PC-3 (cell line): ENCODE results near the gene MAGI1. TPM values are rescaled to one million over a fixed set of nuclear protein-coding genes. Genes with fewer than 3 reads are reported as not detected.

Experiments used
- ATAC-seq: fragments of 200-7000 bp; cut with Tn5 transposase; 2 replicates; pipeline ENCODE4 v1.9.1; 2020; ENCODE audit warnings: mild to moderate bottlenecking, moderate library complexity
- BruUV-seq: library from RNA; stranded (reverse); fragments of 400-500 nt; replicated peaks from 2 replicates; lab custom pipeline; 2021; lab: Mats Ljungman, UMichigan
- CTCF ChIA-PET: fragments of 300-600 bp; sonication (Branson Sonifier 250); formaldehyde crosslinking; loops from one replicate; lab custom pipeline; 2022; ENCODE audit warnings: antibody characterized with exemption; lab: Charles Lee
- POLR2A ChIA-PET: fragments of 300-600 bp; sonication (Branson Sonifier 250); formaldehyde crosslinking; loops from one replicate; lab custom pipeline; 2022; ENCODE audit warnings: antibody characterized with exemption; ENCODE audit not compliant: unreplicated experiment; lab: Charles Lee
- DNase-seq: peaks from one replicate; pipeline ENCODE4 v3.0.0-alpha.2; 2015
- H2AFZ ChIP-seq: fragments of 300-600 bp; sonication (generic); 2 replicates; pipeline ENCODE4 v1.6.0; 2016; ENCODE audit warnings: antibody characterized with exemption, low read length
- H3F3A ChIP-seq: fragments of 300-600 bp; sonication (generic); one replicate; pipeline ENCODE4 v1.6.0; 2017; ENCODE audit warnings: antibody characterized with exemption, low read length, control low read depth, mild to moderate bottlenecking; ENCODE audit not compliant: unreplicated experiment
- H3K27ac ChIP-seq: fragments of 300-600 bp; sonication (generic); 2 replicates; pipeline ENCODE4 v1.5.1; 2016; ENCODE audit warnings: mild to moderate bottlenecking, low read length
- H3K27me3 ChIP-seq: fragments of 300-600 bp; sonication (generic); 2 replicates; pipeline ENCODE4 v1.6.1; 2016; ENCODE audit warnings: low read length, mixed read lengths
- H3K36me3 ChIP-seq: fragments of 300-600 bp; sonication (generic); 2 replicates; pipeline ENCODE4 v1.6.1; 2016; ENCODE audit warnings: low read depth, mixed run types, low read length, mixed read lengths
- H3K4me1 ChIP-seq: fragments of 300-600 bp; sonication (generic); 2 replicates; pipeline ENCODE4 v1.5.1; 2016; ENCODE audit warnings: low read length; ENCODE audit not compliant: insufficient read depth
- H3K4me2 ChIP-seq: fragments of 300-600 bp; sonication (generic); 2 replicates; pipeline ENCODE4 v1.6.0; 2016; ENCODE audit warnings: low read length
- H3K4me3 ChIP-seq: fragments of 300-600 bp; sonication (generic); 2 replicates; pipeline ENCODE4 v1.5.1; 2016; ENCODE audit warnings: mild to moderate bottlenecking, low read length, mixed read lengths
- H3K79me2 ChIP-seq: fragments of 300-600 bp; sonication (generic); 2 replicates; pipeline ENCODE4 v1.6.1; 2017; ENCODE audit warnings: low read length, mixed read lengths
- H3K9ac ChIP-seq: fragments of 300-600 bp; sonication (generic); 2 replicates; pipeline ENCODE4 v1.6.0; 2016; ENCODE audit warnings: mild to moderate bottlenecking, low read length
- H3K9me2 ChIP-seq: fragments of 300-600 bp; sonication (generic); replicated peaks from 2 replicates; pipeline ENCODE4 v1.6.1; 2016; ENCODE audit warnings: mixed run types, low read length, mixed read lengths
- H3K9me3 ChIP-seq: fragments of 300-600 bp; sonication (generic); 2 replicates; pipeline ENCODE4 v1.6.1; 2016; ENCODE audit warnings: low read length, mixed read lengths
- H4K20me1 ChIP-seq: fragments of 300-600 bp; sonication (generic); 2 replicates; pipeline ENCODE4 v1.6.1; 2016; ENCODE audit warnings: low read length, mixed read lengths
- CTCF ChIP-seq: fragments of 300-600 bp; sonication (generic); conservative IDR thresholded peaks from 2 replicates; pipeline ENCODE4 v1.5.1; 2017; ENCODE audit warnings: antibody characterized with exemption, low read depth, mild to moderate bottlenecking, low read length
- EZH2 ChIP-seq: fragments of 300-600 bp; sonication (generic); IDR thresholded peaks from one replicate; pipeline ENCODE4 v1.6.1; 2017; ENCODE audit warnings: antibody characterized with exemption, mild to moderate bottlenecking, low read length; ENCODE audit not compliant: unreplicated experiment
- EZH2phosphoT487 ChIP-seq: fragments of 300-600 bp; sonication (generic); IDR thresholded peaks from 2 replicates; pipeline ENCODE4 v1.6.1; 2018; ENCODE audit warnings: mild to moderate bottlenecking, antibody characterized with exemption, low read length, borderline replicate concordance
- intact Hi-C: fragments of 100-400 bp; cut with micrococcal nuclease; formaldehyde crosslinking; loops from 2 replicates; pipeline ENCODE4 v1.9.0; 2023
- total RNA-seq: library from RNA; depleted of rRNA; stranded (reverse); fragments of >200 nt; gene quantifications from 2 replicates; pipeline ENCODE4 v1.2.3, GENCODE V29; 2014

Gene MAGI1
- total RNA-seq, 1 experiment from 2014 or later, result 8.9 TPM

- POLR2A ChIA-PET, result no interaction called here
- no peak overlapping the region for H2AFZ ChIP-seq
- no peak for TF ChIP-seq CTCF
- no peak for TF ChIP-seq EZH2phosphoT487
- no peak for TF ChIP-seq EZH2
- H4K20me1 ChIP-seq, result no peaks in the 10 kb centered on the region
- H3K9me3 ChIP-seq, result no peaks in the 10 kb centered on the region
- H3F3A ChIP-seq, result no peaks in the 10 kb centered on the region
- H3K9ac ChIP-seq, result no peak overlapping the region
- DNase-seq (no peak), ATAC-seq (no peak)
- H3K4me3 ChIP-seq, result no peak overlapping the region
- no peak overlapping the region for H3K27ac ChIP-seq
- H3K9me2 ChIP-seq, result no peaks in the 10 kb centered on the region
- H3K4me1 ChIP-seq, result peaks cover 9% of the 10 kb centered on the region
- BruUV-seq, result no TSS peak
- CTCF ChIA-PET, result no interaction called here
- H3K36me3 ChIP-seq, result no peaks in the 10 kb centered on the region
- no peak overlapping the region for H3K4me2 ChIP-seq
- no peaks in the 10 kb centered on the region for H3K27me3 ChIP-seq
- intact Hi-C loops, result no loop called here
- peaks cover 20% of the 10 kb centered on the region; the same call in 1 of the 2 replicates for H3K79me2 ChIP-seq
Observed at GRCh38 chr3:66018057-66019033, 20.4 kb downstream of the MAGI1 start.

- H3K27ac ChIP-seq, result no peak overlapping the region
- peaks cover 9% of the 10 kb centered on the region for H3K4me1 ChIP-seq
- H3K4me3 ChIP-seq, result no peak overlapping the region
- H3K27me3 ChIP-seq, result no peaks in the 10 kb centered on the region
- CTCF ChIA-PET, result no interaction called here
- H2AFZ ChIP-seq, result no peak overlapping the region
- H3F3A ChIP-seq, result no peaks in the 10 kb centered on the region
- H3K79me2 ChIP-seq, result peaks cover 17% of the 10 kb centered on the region; the same call in 1 of the 2 replicates
- BruUV-seq, result no TSS peak
- no peak for TF ChIP-seq EZH2
- no peak overlapping the region for H3K9ac ChIP-seq
- POLR2A ChIA-PET, result no interaction called here
- no peaks in the 10 kb centered on the region for H3K9me2 ChIP-seq
- H4K20me1 ChIP-seq, result no peaks in the 10 kb centered on the region
- H3K9me3 ChIP-seq, result no peaks in the 10 kb centered on the region
- intact Hi-C loops, result no loop called here
- no peak overlapping the region for H3K4me2 ChIP-seq
- no peak for ATAC-seq
- no peak for DNase-seq
- no peaks in the 10 kb centered on the region for H3K36me3 ChIP-seq
Observed at GRCh38 chr3:66017591-66017990, 21.1 kb downstream of the MAGI1 start.

- H3K4me3 ChIP-seq, result no peak overlapping the region
- CTCF ChIA-PET, result no interaction called here
- intact Hi-C loops, result no loop called here
- peaks cover 15% of the 10 kb centered on the region; the same call in 1 of the 2 replicates for H3K79me2 ChIP-seq
- no peak overlapping the region for H2AFZ ChIP-seq
- no peaks in the 10 kb centered on the region for H3K36me3 ChIP-seq
- H3K27ac ChIP-seq, result no peak overlapping the region
- peaks cover 8% of the 10 kb centered on the region for H3K4me1 ChIP-seq
- no peak overlapping the region for H3K9ac ChIP-seq
- no peaks in the 10 kb centered on the region for H3K9me2 ChIP-seq
- BruUV-seq, result no TSS peak
- H3K9me3 ChIP-seq, result no peaks in the 10 kb centered on the region
- H4K20me1 ChIP-seq, result no peaks in the 10 kb centered on the region
- TF ChIP-seq CTCF, result no peak
- no peak for TF ChIP-seq EZH2
- H3K4me2 ChIP-seq, result no peak overlapping the region
- POLR2A ChIA-PET, result no interaction called here
- DNase-seq (no peak), ATAC-seq (no peak)
- no peaks in the 10 kb centered on the region for H3F3A ChIP-seq
- no peaks in the 10 kb centered on the region for H3K27me3 ChIP-seq
Observed at GRCh38 chr3:66017084-66017483, 21.6 kb downstream of the MAGI1 start.
